NT2/D1 (cell line): ENCODE results near the gene BAK1.

Source experiments
- SUZ12 ChIP-seq: IDR thresholded peaks from 2 replicates; pipeline ENCODE4 v1.6.1; 2011; ENCODE audit not compliant: insufficient read length, insufficient read depth; ENCODE audit errors: extremely low read depth
- ZNF274 ChIP-seq: IDR thresholded peaks from 2 replicates; pipeline ENCODE4 v1.6.1; 2011; ENCODE audit warnings: mild to moderate bottlenecking, low read depth, low read length

- TF ChIP-seq ZNF274 (no peak), SUZ12 (no peak)
These were observed 36.8 kb upstream of the BAK1 start for GRCh38 chr6:33616913-33617312.
